GM12878 (cell line): Measurements from ENCODE around the gene HLA-DQB1. TPM values are rescaled to one million over a fixed set of nuclear protein-coding genes. Genes with fewer than 3 reads are reported as not detected.

ENCODE experiments used
- BCLAF1 ChIP-seq: fragments of 450-650 bp; IDR thresholded peaks from 2 replicates; pipeline ENCODE4 v1.6.1; 2017; ENCODE audit warnings: antibody characterized with exemption, mild to moderate bottlenecking, moderate library complexity
- DPF2 ChIP-seq: fragments of 450-650 bp; IDR thresholded peaks from 2 replicates; pipeline ENCODE4 v1.6.1; 2017; ENCODE audit warnings: mild to moderate bottlenecking
- E4F1 ChIP-seq: fragments of 450-650 bp; IDR thresholded peaks from 2 replicates; pipeline ENCODE4 v1.6.1; 2018; ENCODE audit warnings: borderline replicate concordance, mild to moderate bottlenecking; ENCODE audit not compliant: partially characterized antibody
- EGR1 ChIP-seq, 2 experiments: IDR thresholded peaks; 1 replicate in 1 of 2; 2 replicates in 1 of 2; pipeline ENCODE4 v1.6.1; 2011 to 2012; ENCODE audit warnings: low read depth in 2 of 2, low read length in 2 of 2, borderline replicate concordance in 1 of 2, mild to moderate bottlenecking in 1 of 2, moderate library complexity in 1 of 2
- EP300 ChIP-seq, 2 experiments: fragments of 150-350 bp in 1 of 2; IDR thresholded peaks; 2 replicates each; pipeline ENCODE4 v1.6.1; 2011 to 2012; ENCODE audit warnings: low read depth in 2 of 2, low read length in 2 of 2, borderline replicate concordance in 1 of 2, improper control_type of control experiment in 1 of 2, inconsistent platforms in 1 of 2; ENCODE audit not compliant: control insufficient read depth in 1 of 2
- ETV6 ChIP-seq, 2 experiments: fragments of 450-650 bp in 1 of 2; IDR thresholded peaks in 1 of 2; conservative IDR thresholded peaks in 1 of 2; 2 replicates each; pipeline ENCODE4 v1.6.1; 2014; ENCODE audit warnings: antibody characterized with exemption in 1 of 2, borderline replicate concordance in 1 of 2, low read depth in 1 of 2, mild to moderate bottlenecking in 1 of 2, moderate library complexity in 1 of 2
- EZH2 ChIP-seq: IDR thresholded peaks from 2 replicates; pipeline ENCODE4 v1.6.1; 2012; ENCODE audit warnings: low read depth, mild to moderate bottlenecking, control low read depth, inconsistent platforms, low read length, borderline replicate concordance; ENCODE audit not compliant: control insufficient read depth
- FOXK2 ChIP-seq: fragments of 450-650 bp; IDR thresholded peaks from 2 replicates; pipeline ENCODE4 v1.6.1; 2017; ENCODE audit warnings: mild to moderate bottlenecking, moderate library complexity
- MEF2B ChIP-seq: fragments of 450-650 bp; IDR thresholded peaks from 2 replicates; pipeline ENCODE4 v1.6.1; 2018; ENCODE audit warnings: mild to moderate bottlenecking, moderate library complexity; ENCODE audit not compliant: partially characterized antibody, poor library complexity, severe bottlenecking
- MTA2 ChIP-seq: fragments of 450-650 bp; IDR thresholded peaks from 2 replicates; pipeline ENCODE4 v1.6.1; 2016; ENCODE audit warnings: low read depth, mild to moderate bottlenecking, moderate library complexity
- MXI1 ChIP-seq: fragments of 150-350 bp; IDR thresholded peaks from 2 replicates; pipeline ENCODE4 v1.6.1; 2011; ENCODE audit warnings: low read depth, mild to moderate bottlenecking, inconsistent platforms, low read length, improper control_type of control experiment
- NFYB ChIP-seq: IDR thresholded peaks from 2 replicates; pipeline ENCODE4 v1.6.1; 2011; ENCODE audit warnings: low read depth, mild to moderate bottlenecking, low read length, improper control_type of control experiment, moderate library complexity; ENCODE audit not compliant: insufficient read depth
- NR2C1 ChIP-seq: fragments of 450-650 bp; IDR thresholded peaks from 2 replicates; pipeline ENCODE4 v1.6.1; 2017; ENCODE audit warnings: antibody characterized with exemption, mild to moderate bottlenecking, moderate library complexity
- RUNX3 ChIP-seq: IDR thresholded peaks from 2 replicates; pipeline ENCODE4 v1.6.1; 2012; ENCODE audit warnings: low read length, inconsistent platforms
- SMAD5 ChIP-seq: IDR thresholded peaks from 2 replicates; pipeline ENCODE4 v1.6.1; 2016; ENCODE audit warnings: antibody characterized with exemption, low read depth
- TCF12 ChIP-seq: IDR thresholded peaks from 2 replicates; pipeline ENCODE4 v1.6.1; 2011; ENCODE audit warnings: low read depth, mild to moderate bottlenecking, low read length
- TCF3 ChIP-seq: IDR thresholded peaks from 2 replicates; pipeline ENCODE4 v1.6.1; 2012; ENCODE audit warnings: low read depth, mild to moderate bottlenecking, low read length, borderline replicate concordance; ENCODE audit not compliant: insufficient read depth
- WRNIP1 ChIP-seq: IDR thresholded peaks from 2 replicates; pipeline ENCODE4 v1.6.1; 2011; ENCODE audit warnings: low read depth, low read length, improper control_type of control experiment, borderline replicate concordance
- YY1 ChIP-seq: IDR thresholded peaks from 2 replicates; pipeline ENCODE4 v1.6.1; 2011; ENCODE audit warnings: low read depth, mild to moderate bottlenecking, low read length
- ZBED1 ChIP-seq: IDR thresholded peaks from 2 replicates; pipeline ENCODE4 v1.6.1; 2016; ENCODE audit warnings: borderline replicate concordance
- polyA plus RNA-seq, 11 experiments: library from polyadenylated mRNA; depleted of rRNA in 4 of 11; unstranded in 6 of 11; stranded (reverse) in 5 of 11; fragments of >200 nt; fragmentation: Nextera tagmentation in 4 of 11; fragmentation: Illumina TruSeq in 1 of 11; extraction: Ambion mirVana in 4 of 11; extraction: Trizol in 1 of 11; gene quantifications; 1 replicate in 1 of 11; 2 replicates in 10 of 11; pipeline versions ENCODE4 v1.2.1 to v1.2.3, GENCODE V29; 2011 to 2016; ENCODE audit warnings: inconsistent platforms in 2 of 11, missing spikeins in 2 of 11, low read depth in 1 of 11
- total RNA-seq, 4 experiments: library from RNA; depleted of rRNA in 3 of 4; stranded (reverse); fragments of >200 nt in 3 of 4; fragmentation: Illumina TruSeq in 1 of 4; extraction: Trizol in 1 of 4; gene quantifications; 2 replicates each; pipeline versions ENCODE4 v1.2.1 to v1.2.3, GENCODE V29; 2013 to 2021
- TF ChIP-seq, protein P1 (sequence below): IDR thresholded peaks from 2 replicates; pipeline ENCODE4 v1.6.1; 2012; ENCODE audit warnings: low read depth, low read length, improper control_type of control experiment
- TF ChIP-seq, protein P2 (sequence below): IDR thresholded peaks from 2 replicates; pipeline ENCODE4 v1.6.1; 2011; ENCODE audit warnings: low read depth, low read length, improper control_type of control experiment, borderline replicate concordance

Gene HLA-DQB1
- total and polyA plus RNA-seq, 10 of the 15 experiments (the other 5 are each of a cell fraction or from before 2014, with no cell fraction given), result 38.1 to 403 (median 91.4) TPM

GRCh38 chr6:32610682-32611296, 55.7 kb downstream of the HLA-DQB1 start (continued):
- TF ChIP-seq E4F1, result no peak
- TF ChIP-seq, protein P1, sequence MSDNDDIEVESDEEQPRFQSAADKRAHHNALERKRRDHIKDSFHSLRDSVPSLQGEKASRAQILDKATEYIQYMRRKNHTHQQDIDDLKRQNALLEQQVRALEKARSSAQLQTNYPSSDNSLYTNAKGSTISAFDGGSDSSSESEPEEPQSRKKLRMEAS, result no peak
- no peak for TF ChIP-seq DPF2
- TF ChIP-seq EZH2, result no peak
- TF ChIP-seq NR2C1, result no peak
- TF ChIP-seq YY1, result 0 out of 2 replicates have a peak, but pooled peaks have one; percentile 7
- TF ChIP-seq RUNX3, result peak; percentile 53; the same call in 1 of the 2 replicates
- TF ChIP-seq, protein P2, sequence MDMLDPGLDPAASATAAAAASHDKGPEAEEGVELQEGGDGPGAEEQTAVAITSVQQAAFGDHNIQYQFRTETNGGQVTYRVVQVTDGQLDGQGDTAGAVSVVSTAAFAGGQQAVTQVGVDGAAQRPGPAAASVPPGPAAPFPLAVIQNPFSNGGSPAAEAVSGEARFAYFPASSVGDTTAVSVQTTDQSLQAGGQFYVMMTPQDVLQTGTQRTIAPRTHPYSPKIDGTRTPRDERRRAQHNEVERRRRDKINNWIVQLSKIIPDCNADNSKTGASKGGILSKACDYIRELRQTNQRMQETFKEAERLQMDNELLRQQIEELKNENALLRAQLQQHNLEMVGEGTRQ, result no peak
- TF ChIP-seq MEF2B, result peak; percentile 17
- TF ChIP-seq EP300 (IDR thresholded peaks at IDR 0.05; ENCODE audit: borderline replicate concordance in 1 of 2, control insufficient read depth in 1 of 2, low read depth in 2 of 2, low read length in 2 of 2), result no peak
- no peak for TF ChIP-seq TCF12
- peak; percentile 34; the same call in 1 of the 2 replicates for TF ChIP-seq MTA2
- no peak for TF ChIP-seq TCF3
- no peak for TF ChIP-seq EGR1 (IDR thresholded peaks at IDR 0.05; ENCODE audit: borderline replicate concordance in 1 of 2, low read depth in 2 of 2, low read length in 2 of 2)
- TF ChIP-seq NFYB, result no peak
- no peak for TF ChIP-seq FOXK2
- no peak for TF ChIP-seq WRNIP1
- no peak for TF ChIP-seq ZBED1
- no peak for TF ChIP-seq MXI1
- TF ChIP-seq BCLAF1, result no peak
- no peak for TF ChIP-seq ETV6 (conservative IDR thresholded peaks at IDR 0.05 in 1 of 2, IDR thresholded peaks at IDR 0.05 in 1 of 2; ENCODE audit: borderline replicate concordance in 1 of 2, low read depth in 1 of 2)
- 0 out of 2 replicates have a peak, but pooled peaks have one; percentile 24 for TF ChIP-seq SMAD5
